Activated CD8-positive, alpha-beta memory T cell treated with anti-CD3 and anti-CD28 coated beads, Interleukin-2, amount 50 U/mL, for 24 hours (primary cell): ENCODE results near the gene ATAD3A.

ENCODE experiments used
- DNase-seq: peaks from one replicate; pipeline ENCODE4 v3.0.0-alpha.2; 2020; ENCODE audit errors: extremely low read depth

ATAD3A gene

DNA sequence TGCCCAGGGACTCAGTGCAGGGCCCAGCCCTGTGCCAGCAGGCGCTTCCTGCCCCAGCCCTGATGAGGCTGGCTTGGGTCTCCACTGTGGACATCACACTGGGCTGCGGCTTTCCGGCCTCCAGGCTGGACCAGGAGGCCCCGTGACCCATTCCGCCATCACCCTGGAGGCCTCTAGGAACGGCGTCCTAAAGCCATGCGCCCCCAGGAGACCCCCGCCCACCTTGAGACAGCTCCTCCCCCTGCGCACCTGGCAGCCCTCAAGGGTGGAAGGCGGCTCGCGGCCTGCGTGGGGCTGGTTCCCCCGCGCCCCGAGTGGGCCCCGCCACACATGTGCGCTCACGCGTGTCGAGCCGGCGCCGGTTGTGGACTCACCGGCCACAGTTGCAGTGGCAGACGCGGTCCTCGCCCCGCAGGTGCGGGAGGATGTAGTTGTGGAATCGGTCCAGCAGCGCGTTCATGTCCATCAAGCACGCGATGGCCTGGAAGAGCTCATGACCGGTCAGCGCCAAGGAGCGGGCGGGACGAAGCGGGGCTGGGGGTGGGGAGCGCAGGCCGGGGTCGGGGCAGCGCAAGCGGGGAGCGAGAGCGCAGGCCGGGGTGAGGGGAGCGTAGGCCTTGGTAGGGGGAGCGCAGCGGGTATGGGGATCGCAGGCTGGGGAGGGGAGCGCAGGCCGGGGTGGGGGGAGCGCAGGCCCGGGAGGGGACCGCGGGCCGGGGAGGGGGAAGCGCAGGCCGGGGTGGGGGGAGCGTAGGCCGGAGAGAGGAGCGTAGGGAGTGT, 27.5 kb downstream of the ATAD3A start:
- no peak for DNase-seq

GRCh38 chr1:1540090-1540817, 28.3 kb downstream of the ATAD3A start, which contains the start of gene TMEM240:
TSS of gene TMEM240 (minus strand) at chr1:1540624. CDS start at chr1:1540346, 278 bp downstream.
- DNase-seq = no peak

GRCh38 chr1:1540818-1541628, 29.1 kb downstream of the ATAD3A start:
- no peak for DNase-seq

GRCh38 chr1:1541956-1542765, 30.2 kb downstream of the ATAD3A start:
- no peak for DNase-seq

DNA sequence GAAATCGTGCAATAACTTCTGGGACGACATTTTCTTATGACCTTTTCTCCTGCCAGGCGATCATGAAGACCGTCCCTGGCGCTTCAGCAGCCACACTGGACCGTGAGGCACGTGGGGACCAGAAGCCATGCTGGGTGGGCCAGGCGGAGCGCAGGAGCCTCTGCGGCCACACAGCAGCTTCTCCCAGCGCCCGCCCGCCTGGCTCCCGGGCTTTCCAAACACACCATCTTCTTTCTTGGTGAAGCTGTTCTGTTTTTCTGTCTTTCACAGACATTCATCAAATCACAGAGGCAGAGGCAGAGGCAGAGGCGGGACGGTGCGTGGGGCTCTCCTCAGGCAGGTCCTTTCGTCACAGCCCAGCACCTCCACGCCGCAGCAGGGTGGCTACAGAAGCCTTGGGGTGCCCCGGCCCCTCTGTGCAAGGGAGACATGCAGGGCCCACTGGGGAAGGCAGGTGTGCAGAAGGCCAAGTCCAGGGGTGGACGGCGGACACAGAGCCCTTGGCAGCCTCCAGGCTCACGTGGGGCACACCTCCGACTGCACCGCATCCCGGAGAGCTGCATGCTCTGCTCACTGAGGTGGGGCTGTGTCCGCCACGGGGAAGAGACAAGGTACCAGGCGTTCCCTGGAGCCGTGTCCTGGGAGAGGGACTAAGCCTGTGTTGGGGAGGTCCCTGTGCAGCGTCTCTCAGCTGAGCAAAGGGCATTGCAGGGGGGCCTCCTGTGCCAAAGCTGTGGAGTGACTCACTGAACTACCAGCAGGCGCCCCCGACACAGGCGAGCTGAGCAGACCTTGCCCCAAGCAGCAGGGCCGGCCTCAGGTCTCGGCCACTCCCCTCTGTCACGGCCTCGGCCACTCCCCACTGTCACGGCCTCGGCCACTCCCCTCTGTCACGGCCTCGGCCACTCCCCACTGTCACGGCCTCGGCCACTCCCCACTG, 31.1 kb downstream of the ATAD3A start:
- DNase-seq = no peak

DNA sequence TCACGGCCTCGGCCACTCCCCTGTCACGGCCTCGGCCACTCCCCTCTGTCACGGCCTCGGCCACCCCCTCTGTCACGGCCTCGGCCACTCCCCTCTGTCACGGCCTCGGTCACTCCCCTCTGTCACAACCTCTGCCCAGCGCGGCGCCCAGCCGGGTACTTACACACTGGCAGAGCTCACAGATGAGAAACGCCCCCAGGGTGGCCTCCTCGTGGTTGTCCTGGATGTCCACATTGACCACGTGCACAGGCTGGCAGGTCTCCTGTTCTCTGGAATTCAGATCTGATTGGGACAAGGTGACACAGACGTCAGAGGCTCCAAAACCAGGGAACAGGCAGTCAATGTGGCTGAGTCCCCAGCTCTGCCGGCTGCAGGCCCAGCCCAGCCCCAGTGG, 31.7 kb downstream of the ATAD3A start:
- no peak for DNase-seq

- no peak for DNase-seq
Observed at GRCh38 chr1:1544544-1544943, 32.6 kb downstream of the ATAD3A start.

GRCh38 chr1:1545946-1546737, 34.2 kb downstream of the ATAD3A start:
- no peak for DNase-seq

GRCh38 chr1:1547011-1547410, 35.0 kb downstream of the ATAD3A start:
- DNase-seq = no peak

- DNase-seq = no peak
Observed at GRCh38 chr1:1547476-1547875, 35.5 kb downstream of the ATAD3A start.

GRCh38 chr1:1548591-1548990, 36.6 kb downstream of the ATAD3A start:
- no peak for DNase-seq

GRCh38 chr1:1550087-1550486, 38.1 kb downstream of the ATAD3A start:
- no peak for DNase-seq

GRCh38 chr1:1550591-1551432, 38.9 kb downstream of the ATAD3A start:
- no peak for DNase-seq

- no peak for DNase-seq
Observed at GRCh38 chr1:1551524-1552262, 39.7 kb downstream of the ATAD3A start.

DNA sequence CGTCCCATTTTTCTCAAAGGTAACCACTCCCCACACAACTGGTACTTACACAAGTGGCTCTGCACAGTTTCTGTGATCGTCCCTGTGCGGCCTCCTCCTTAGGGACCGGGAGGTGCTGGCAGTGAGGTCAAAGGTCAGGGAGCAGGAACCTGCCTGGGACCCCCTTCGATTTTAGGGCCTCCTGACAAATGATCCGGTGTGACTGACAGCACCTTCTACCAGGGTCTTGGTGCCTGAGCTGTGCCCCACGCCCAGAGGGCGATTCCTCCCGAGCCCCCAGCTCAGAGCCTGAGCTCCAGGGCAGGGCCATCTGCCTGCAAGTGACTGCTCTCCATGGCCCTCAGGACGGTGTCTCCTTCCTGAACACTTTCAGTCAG, 40.3 kb downstream of the ATAD3A start:
- no peak for DNase-seq

- no peak for DNase-seq
Observed at GRCh38 chr1:1553821-1554494, 42.0 kb downstream of the ATAD3A start.

- no peak for DNase-seq
Observed at GRCh38 chr1:1554550-1554925, 42.6 kb downstream of the ATAD3A start.
